HG03039 (cell line): ENCODE results near the gene TRMT11.
"Not testable (repeated sequence)": the region's sequence is repeated elsewhere in the genome, so short reads cannot be mapped to it uniquely, and the experiment has no call there.

ENCODE experiments used
- ATAC-seq: cut with Tn5 transposase; IDR thresholded peaks from one replicate; pipeline ENCODE4 v1.9.1; 2021; ENCODE audit warnings: mild to moderate bottlenecking, moderate library complexity; ENCODE audit not compliant: unreplicated experiment

The TRMT11 gene

DNA sequence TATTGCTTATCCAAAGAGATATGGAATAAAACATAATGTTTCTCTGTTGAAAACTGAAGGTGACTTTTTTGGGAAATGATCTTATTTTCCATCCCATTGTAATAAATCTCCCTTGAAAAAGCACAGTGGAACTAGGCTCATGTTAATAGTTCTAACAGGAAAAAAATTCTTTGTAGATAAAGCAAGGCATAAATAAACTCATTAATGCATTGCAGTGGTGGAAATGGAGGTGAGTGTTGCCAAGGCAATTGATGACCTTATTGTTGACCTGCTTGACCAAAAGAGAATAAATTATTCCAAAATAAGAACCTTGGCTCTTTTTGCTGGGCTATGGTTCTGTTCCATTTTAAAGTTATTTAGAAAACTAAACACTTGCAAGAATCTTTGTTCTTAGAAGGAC lies 55.2 kb downstream of the TRMT11 start:
- no peak for ATAC-seq

DNA sequence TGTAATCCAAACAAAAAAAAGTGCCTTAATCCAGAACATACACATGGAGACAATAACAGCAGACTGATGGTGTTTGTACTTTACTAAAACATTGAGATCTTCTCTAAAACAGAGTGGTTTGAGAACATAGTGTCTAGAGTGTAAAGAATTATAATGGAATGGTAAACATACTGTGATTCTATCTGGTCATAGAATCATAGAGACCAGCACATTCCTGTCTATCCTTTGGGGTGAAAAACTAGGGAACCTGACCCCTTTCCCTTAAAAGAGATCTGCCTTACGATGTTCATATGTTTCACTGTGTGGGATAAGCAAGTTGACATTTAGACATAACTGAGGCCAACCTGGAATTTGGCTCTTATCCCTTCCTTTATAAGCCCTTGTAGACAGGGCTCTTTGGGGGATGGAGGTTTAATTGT lies 55.7 kb downstream of the TRMT11 start:
- ATAC-seq, result no peak

DNA sequence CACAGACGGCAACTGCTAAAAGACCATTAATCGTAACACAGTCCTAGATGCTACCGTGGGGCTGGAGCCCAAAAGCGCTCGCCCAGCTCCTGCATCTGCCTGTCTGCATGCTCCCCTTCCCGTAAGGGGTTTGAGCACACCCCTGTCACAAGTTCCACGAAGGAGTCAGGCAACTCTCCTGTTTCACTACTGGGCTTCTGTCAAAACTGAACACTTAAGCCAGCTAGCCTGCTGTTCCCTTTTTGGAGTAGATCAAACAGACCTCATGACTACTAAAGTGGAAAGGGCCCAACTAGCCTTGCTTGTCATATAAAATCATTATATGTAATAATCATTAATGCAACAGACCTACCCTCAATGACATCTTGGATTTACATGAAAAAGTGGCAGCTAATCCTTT lies 61.3 kb downstream of the TRMT11 start:
- no peak for ATAC-seq

DNA sequence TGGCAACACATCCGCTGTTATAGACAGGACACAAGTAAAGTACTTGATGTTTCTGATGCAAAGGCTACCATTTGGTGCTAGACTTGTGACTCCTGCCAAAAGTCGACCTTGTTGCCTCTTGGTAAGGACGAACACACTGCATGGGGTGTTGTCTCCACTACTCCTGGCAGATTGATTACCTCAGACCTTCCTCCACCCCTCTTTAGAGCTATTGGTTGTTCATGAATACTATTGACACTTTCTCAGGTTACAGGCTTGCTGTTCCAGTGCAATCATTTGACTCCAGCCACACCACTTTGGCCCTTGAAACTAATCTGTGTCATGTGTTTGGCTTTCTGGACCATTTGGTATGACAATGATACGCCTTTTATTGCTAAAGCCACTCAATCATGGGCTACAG lies 62.3 kb downstream of the TRMT11 start:
- no peak for ATAC-seq

DNA sequence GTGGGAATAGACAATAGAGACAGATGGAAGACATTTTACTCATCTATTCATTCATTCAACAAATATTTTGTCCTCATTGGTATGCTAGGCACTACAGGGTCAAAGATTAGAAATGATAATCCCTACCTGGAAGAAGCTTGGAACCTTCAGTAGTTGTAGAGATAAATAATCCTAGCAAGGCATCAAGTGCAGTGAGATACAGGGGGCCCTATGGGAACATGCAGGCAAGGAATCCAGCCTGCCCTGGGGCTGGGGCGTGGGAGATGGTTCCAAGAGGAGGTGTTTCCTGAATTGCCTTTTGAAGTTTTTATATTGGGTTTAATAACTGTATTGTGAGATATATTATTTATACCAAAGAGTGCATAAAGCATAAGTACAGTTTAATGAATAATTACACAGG lies 64.5 kb downstream of the TRMT11 start:
- ATAC-seq, result no peak

DNA sequence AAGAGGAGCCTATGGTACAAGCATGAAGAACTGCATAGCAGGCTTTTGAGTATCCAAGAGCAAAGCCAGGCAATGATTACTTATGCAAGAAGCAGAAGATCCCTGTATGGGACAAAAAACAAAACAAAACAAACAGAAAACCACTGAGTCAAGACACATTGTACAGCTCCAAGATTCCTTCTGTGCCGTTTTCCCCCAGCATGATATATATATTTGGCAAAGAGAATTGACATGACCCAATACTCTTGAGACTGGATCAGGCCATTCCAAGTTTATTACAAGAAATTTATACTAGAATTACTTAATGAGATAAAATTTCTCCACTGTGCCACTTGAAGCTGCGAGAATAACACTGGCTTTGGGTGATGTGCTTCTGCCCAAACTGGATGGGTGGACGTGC lies 65.5 kb downstream of the TRMT11 start:
- ATAC-seq, result no peak

DNA sequence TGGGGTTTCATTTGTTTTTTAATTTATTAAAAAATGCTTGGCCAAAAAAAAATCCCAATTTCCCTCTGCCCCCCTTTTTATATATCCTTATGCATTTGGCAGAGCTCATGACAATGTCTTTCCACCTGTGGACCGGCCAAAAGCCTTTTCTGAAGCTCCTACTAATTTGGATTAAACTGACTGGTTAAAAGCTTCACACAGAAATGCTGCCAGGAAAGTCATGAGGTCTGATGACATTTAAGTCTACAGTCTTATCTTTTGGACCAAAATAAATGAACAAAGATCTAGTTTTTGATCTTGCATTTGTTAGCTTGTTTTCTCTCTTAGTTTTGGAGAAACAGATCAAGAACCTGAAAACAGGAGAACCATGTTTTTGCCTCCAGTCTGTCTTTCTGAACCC lies 66.1 kb downstream of the TRMT11 start:
- ATAC-seq, result no peak

DNA sequence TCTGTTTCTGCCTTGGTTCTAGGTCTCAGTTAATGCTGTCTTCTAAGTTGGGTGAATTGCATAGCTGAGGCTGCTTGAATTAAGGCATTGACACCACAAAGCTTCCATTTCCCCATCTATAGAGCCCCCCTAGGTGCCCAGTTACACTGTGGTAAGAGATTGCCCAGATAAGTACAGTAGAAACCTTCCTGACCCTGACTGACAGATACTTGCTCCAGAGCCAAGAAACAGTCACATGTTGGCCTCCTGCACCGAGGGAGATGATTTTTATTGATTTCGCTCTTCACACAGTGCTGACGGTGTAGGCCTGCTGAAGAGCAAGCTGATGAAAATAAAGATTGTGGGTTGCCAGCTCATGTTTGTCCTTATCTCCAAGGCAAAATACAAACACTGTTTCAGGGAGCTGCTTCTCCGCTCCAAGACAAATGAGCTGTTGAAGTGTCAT lies 67.9 kb downstream of the TRMT11 start:
- ATAC-seq, result no peak

DNA sequence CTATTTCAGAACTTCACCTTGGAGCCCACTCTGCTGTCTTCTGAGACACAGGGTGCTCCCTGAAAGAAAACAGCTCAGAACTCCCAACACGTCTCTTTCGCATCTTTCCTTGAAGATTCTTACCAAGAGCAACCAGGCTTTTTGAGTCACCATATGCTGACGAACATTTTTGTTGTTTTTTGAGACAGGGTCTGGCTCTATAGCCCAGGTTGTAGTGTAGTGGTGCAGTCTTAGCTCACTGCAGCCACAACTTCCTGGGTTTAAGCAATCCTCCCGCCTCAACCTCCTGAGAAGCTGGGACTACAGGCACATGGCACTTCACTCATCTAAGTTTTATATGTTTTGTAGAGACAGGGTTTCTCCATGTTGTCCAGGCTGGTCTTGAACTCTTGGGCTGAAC lies 68.5 kb downstream of the TRMT11 start:
- ATAC-seq, result no peak

DNA sequence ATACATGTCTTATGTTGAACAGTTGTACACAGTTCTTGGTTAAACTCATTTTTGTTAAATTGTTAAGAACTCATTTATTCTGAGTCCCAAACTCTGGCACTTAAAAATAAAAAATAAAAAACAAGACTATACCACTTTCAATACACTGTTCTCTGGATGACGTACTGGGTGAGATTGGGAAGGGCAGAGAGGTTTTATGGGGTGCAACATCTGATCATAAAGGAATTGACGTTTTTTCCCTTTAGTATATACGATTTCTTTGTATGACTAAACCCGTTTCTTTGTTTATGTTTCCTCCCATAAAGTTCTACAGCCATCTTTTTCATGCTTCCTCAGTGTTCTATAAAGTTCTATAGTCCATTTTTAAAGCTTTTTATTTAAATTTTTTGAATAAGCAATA lies 69.1 kb downstream of the TRMT11 start:
- ATAC-seq, result no peak

GRCh38 chr6:126056355-126057004 lies 70.1 kb downstream of the TRMT11 start:
- no peak for ATAC-seq

DNA sequence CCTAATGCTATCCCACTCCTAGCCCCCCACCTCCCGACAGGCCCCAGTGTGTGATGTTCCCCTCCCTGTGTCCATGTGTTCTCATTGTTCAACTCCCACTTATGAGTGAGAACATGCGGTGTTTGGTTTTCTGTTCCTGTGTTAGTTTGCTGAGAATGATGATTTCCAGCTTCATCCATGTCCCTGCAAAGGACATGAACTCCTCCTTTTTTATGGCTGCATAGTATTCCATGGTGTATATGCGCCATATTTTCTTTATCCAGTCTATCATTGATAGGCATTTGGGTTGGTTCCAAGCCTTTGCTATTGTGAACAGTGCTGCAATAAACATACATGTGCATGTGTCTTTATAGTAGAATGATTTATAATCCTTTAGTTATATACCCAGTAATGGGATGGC lies 71.7 kb downstream of the TRMT11 start:
- not testable (repeated sequence) for ATAC-seq

DNA sequence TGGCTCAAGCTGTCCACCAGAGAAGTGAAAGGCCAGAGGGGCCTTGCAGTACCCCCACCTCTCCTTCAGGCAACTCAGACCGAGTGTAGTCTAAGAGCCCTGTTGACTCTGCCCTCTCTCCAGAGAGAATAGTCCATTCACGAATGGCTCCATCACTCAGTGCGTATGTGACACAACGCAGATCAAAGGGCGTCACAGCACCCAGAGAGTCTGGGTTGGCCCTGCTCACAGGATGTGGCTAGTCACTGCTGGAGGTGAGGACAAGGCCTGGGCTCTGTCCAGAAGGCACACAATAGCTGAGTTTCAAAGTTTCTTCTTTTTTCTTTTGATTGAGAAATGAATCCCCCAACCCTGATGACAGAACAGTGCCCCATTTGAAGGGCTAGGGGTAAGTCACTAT lies 74.1 kb downstream of the TRMT11 start:
- ATAC-seq, result no peak

GRCh38 chr6:126063512-126064146 lies 77.3 kb downstream of the TRMT11 start:
- ATAC-seq, result peak; percentile 49

DNA sequence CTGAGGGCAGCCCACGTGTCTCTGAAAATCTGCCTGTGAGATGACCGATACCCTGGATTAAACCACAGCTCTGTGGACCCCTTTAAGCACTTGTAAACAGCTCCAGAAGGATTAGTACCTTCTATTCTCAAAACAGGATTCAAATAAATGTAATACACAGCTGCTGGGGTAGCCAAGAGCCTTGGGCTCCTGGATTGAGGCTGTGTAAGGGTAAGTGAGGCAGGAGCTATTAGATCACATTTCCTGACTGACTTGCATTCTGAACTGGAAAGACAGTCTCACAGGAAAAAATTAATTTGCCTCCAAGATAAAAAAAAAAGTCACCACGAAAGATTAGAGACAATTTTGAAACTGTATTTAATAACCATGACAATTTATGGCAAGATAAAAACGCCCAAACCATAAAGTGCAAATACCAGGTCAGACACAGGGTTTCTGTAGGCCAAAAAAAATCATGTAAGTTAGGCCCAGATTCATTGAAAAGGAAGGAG lies 78.0 kb downstream of the TRMT11 start:
- ATAC-seq, result no peak

DNA sequence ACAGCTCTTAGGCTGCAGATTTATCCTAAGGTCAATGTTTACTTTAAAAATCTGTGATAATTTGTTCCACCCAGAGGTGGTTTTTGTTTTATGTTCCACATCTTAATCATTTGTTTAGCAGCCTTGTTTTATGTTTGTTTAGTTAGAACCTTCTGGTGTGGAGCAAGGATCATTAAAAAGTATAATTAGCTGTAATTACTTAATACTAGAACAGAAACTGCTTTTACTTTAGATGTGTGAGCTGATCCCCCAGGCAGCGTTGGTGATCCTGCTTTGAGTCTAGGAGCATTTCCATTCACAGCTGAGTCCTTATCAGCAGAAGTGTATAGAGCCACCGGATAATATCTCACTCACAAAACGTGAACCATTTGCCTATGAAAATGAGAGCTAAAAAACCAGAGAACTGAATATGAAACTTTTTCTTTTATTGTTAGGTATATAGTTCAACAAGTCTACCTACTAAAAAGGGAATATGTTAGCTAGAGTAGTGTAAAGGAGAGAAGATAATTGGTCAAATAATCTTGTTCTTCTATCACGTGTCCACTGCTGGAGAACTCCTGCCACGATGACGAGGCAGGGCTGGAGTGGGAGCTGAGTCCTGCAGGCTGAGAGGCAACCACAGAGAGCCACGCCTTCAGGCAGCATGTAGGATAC lies 78.5 kb downstream of the TRMT11 start:
- no peak for ATAC-seq

DNA sequence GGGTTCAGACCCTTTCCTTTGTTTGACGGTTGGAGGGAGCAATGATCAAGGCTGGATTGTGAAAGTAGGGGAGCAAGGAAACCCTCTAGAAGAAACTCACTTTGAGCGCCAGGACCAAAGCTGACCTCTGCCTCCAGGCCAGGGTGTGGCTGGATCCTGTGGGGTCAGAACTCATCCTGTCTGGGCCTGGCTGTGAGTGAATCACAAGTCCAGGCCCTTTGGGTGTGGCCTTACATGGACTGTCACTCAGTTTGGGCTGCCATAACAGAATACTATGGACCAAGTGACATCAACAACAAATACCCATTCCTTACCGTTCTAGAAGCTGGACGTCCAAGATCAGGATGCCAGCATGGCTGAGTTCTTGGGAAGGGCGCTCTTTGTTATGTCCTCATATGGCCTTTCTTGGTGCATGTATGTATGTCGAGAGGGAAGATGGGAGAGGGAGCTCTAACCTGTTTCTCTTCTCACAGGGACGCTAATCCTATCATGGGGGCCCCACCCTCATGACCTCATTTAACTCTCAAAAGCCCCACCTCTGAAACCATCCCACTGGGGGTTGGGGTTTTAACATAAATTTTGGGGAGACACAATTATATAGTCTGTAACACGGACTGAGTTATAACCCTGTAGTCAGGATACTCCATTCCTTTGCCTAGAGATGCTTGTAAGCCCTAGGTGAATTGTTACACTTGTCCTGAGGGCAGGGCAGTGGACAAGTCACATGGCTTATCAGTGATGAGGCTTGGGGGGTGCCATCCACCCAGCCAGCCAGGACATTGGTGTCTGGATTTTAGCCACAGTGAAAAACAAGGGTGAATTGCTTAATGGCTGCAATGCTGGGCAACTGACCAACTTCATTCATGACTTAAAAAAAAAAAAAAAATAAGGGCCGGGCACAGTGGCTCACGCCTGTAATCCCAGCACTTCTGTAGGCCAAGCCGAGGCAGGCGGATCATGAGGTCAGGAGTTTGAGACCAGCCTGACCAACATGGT lies 80.0 kb downstream of the TRMT11 start:
- ATAC-seq, result no peak

DNA sequence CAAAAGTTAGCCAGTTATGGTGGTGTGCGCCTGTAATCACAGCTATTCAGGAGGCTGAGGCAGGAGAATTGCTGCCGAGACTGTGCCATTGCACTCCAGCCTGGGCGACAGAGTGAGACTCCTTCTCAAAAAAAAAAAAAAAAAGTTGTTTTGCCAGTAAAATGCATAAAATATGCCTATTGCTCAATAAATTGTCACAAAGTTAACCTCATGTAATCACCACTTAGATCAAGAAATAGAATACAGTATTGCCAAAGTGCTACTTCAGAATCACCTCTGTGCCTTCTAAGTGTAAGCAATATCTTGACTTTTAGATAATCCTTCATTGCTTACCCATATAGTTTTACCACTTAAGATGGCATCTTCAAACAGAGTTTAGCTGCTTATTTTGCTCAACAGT lies 80.7 kb downstream of the TRMT11 start:
- no peak for ATAC-seq

GRCh38 chr6:126069449-126069848 lies 83.1 kb downstream of the TRMT11 start:
- ATAC-seq, result no peak

DNA sequence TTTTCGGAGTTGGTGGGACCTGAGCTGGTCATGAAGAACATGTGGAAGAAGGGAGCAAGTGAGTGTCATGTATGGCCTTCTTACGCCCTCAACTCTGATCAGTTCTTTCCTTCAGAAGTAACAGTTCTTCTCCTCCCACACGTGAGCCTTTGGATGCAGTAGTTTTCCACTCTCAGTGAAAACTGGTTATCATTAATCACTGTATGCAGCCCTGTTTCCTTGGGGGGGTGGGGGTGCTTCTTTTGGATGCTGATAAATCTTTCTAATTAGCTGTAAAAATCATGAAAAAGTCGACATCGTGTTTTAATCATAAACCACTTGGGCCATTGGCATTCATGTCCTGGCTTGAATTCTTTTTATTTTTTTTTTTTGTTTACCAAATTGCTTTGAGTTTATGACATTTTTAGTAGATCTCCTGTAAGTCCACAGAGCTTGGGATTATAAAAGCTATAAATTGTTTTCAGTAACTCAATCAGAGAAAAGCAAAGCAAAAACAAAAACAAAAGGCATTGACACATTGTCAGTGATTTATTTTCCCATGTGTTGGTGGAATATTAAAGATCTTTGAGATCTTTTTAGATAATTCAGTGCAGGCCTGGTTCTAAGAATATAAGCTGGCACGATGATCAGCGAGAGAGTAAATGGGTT lies 84.8 kb downstream of the TRMT11 start:
- ATAC-seq, result no peak
